Mammary epithelial cell (primary cell): Measurements from ENCODE around the gene CENPO.

ENCODE experiments used
- EZH2 ChIP-seq: IDR thresholded peaks from 2 replicates; pipeline ENCODE4 v1.6.1; 2012; ENCODE audit warnings: low read length, inconsistent platforms, borderline replicate concordance
- TF ChIP-seq, protein P1 (sequence below), 2 donors: IDR thresholded peaks in 1 of 2; conservative IDR thresholded peaks in 1 of 2; 2 replicates each; pipeline ENCODE4 v1.5.1; 2011 to 2012; ENCODE audit warnings: inconsistent platforms in 2 of 2, low read length in 2 of 2, mild to moderate bottlenecking in 2 of 2, control low read depth in 1 of 2, low read depth in 1 of 2; ENCODE audit not compliant: insufficient read depth in 1 of 2; ENCODE audit errors: extremely low read depth in 1 of 2

DNA sequence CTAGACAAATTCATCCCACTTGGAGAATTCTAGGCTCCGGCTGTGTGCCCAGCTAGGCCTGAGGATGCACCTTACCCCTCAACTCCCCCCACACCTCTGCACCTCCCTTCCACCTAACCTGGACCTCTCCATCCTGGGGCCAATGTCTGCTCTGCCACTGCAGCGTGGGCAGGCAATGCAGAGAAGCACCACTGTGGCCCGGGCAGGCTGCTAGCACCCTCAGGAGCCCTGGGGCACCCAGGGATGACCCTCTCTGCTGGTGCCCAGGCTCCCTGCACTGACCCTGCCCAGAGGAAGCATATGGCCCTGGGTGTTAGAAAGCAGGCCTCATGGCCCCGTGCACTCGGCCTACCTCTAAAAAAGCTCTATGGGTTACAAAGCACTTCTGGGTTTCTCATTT lies 77.2 kb downstream of the CENPO start:
- TF ChIP-seq, protein P1, sequence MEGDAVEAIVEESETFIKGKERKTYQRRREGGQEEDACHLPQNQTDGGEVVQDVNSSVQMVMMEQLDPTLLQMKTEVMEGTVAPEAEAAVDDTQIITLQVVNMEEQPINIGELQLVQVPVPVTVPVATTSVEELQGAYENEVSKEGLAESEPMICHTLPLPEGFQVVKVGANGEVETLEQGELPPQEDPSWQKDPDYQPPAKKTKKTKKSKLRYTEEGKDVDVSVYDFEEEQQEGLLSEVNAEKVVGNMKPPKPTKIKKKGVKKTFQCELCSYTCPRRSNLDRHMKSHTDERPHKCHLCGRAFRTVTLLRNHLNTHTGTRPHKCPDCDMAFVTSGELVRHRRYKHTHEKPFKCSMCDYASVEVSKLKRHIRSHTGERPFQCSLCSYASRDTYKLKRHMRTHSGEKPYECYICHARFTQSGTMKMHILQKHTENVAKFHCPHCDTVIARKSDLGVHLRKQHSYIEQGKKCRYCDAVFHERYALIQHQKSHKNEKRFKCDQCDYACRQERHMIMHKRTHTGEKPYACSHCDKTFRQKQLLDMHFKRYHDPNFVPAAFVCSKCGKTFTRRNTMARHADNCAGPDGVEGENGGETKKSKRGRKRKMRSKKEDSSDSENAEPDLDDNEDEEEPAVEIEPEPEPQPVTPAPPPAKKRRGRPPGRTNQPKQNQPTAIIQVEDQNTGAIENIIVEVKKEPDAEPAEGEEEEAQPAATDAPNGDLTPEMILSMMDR (conservative IDR thresholded peaks at IDR 0.05 in 1 of 2, IDR thresholded peaks at IDR 0.05 in 1 of 2; ENCODE audit: extremely low read depth in 1 of 2, insufficient read depth in 1 of 2, low read depth in 1 of 2, low read length in 2 of 2): no peak
- TF ChIP-seq EZH2: no peak
